Immature natural killer cell (primary cell): ENCODE measurements around the gene B4GALNT1. TPM values are rescaled to one million over a fixed set of nuclear protein-coding genes. Genes with fewer than 3 reads are reported as not detected.
"Not testable (repeated sequence)": the region's sequence is repeated elsewhere in the genome, so short reads cannot be mapped to it uniquely, and the experiment has no call there.

ENCODE experiments used
- DNase-seq, 3 donors: peaks; one replicate each; pipeline ENCODE4 v3.0.0; 2022; ENCODE audit warnings: mixed read lengths in 1 of 3
- H3K27ac Mint-ChIP-seq, 6 donors: one replicate each; pipeline ENCODE4 v1.8.0; 2020; ENCODE audit warnings: mixed read lengths in 6 of 6, mild to moderate bottlenecking in 5 of 6, inconsistent platforms in 4 of 6, moderate library complexity in 3 of 6
- H3K27me3 Mint-ChIP-seq, 3 donors: one replicate each; pipeline ENCODE4 v1.8.0; 2020 to 2021; ENCODE audit warnings: low read depth in 3 of 3, mild to moderate bottlenecking in 3 of 3, mixed read lengths in 3 of 3, moderate library complexity in 3 of 3, inconsistent platforms in 1 of 3
- H3K36me3 Mint-ChIP-seq, 3 donors: one replicate each; pipeline ENCODE4 v1.8.0; 2020; ENCODE audit warnings: mixed read lengths in 3 of 3, inconsistent platforms in 2 of 3, mild to moderate bottlenecking in 2 of 3
- H3K4me1 Mint-ChIP-seq, 2 donors: one replicate each; pipeline ENCODE4 v1.8.0; 2020; ENCODE audit warnings: inconsistent platforms in 2 of 2, mild to moderate bottlenecking in 2 of 2, mixed read lengths in 2 of 2, moderate library complexity in 1 of 2
- H3K4me3 Mint-ChIP-seq, 5 donors: one replicate each; pipeline ENCODE4 v1.8.0; 2020; ENCODE audit warnings: mild to moderate bottlenecking in 5 of 5, mixed read lengths in 5 of 5, inconsistent platforms in 3 of 5, moderate library complexity in 3 of 5
- H3K9me3 Mint-ChIP-seq, 6 donors: one replicate each; pipeline ENCODE4 v1.8.0; 2020; ENCODE audit warnings: mild to moderate bottlenecking in 6 of 6, mixed read lengths in 6 of 6, inconsistent platforms in 4 of 6, moderate library complexity in 3 of 6
- polyA plus RNA-seq, 3 donors: library from polyadenylated mRNA; unstranded; fragments of 300-500 nt; fragmentation: Illumina TruSeq; gene quantifications; one replicate each; pipeline ENCODE4 v1.2.3, GENCODE V29; 2021

B4GALNT1 gene
- polyA plus RNA-seq, 3 donors from 2014 or later: not detected

DNA sequence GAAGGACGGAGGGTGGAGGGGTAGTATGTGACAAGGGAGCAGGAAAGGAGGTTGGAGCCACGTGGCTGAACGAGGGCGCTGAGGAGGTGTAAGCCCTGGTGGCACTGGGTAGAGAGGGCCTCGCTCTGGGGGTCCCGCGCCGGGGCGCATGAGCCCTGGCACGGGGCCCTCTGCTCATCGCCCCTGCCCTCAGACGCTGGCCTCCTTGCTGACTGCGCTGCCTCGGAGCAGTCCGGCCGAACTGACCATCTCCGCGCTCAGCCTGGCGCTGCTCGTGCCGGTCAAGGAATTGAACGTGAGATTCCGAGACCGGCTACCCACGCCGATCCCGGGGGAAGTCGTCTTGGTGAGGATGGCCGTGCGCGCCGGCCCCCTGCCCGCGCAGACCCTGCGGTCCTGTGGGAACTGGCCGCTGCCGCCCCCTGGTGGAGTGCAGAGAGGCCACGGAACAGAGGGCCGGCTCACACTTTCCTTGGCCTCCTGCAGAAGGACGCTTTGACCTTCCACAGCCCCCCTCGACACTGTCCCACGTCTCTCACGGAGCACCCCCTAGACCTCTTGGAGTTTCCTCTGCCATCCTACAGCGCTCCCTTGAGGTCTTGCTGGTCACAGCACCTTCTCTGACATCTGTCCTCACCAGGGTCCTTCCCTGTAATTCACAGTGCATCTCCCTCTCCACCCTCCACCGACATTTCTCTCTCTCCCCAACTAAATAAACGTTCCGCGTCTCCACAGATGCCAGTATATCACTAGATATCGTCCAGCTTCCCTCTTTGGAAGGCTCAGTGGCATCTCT lies 11.3 kb downstream of the B4GALNT1 start:
- H3K4me1 Mint-ChIP-seq: peaks cover 30 to 33% of the 10 kb centered on the region in 2 donors
- H3K9me3 Mint-ChIP-seq: no peaks in the 10 kb centered on the region
- DNase-seq: peak; percentile 59 to 61 (median 60)
- peak overlapping the region; percentile 66 to 88 (median 83) for H3K4me3 Mint-ChIP-seq
- peaks cover 0 to 4% (median 0%) of the 10 kb centered on the region in 3 donors for H3K36me3 Mint-ChIP-seq
- peak overlapping the region in 2 of 6 donors; percentile 8 to 62 for H3K27ac Mint-ChIP-seq
- peaks cover 41 to 55% (median 45%) of the 10 kb centered on the region in 3 donors for H3K27me3 Mint-ChIP-seq

DNA sequence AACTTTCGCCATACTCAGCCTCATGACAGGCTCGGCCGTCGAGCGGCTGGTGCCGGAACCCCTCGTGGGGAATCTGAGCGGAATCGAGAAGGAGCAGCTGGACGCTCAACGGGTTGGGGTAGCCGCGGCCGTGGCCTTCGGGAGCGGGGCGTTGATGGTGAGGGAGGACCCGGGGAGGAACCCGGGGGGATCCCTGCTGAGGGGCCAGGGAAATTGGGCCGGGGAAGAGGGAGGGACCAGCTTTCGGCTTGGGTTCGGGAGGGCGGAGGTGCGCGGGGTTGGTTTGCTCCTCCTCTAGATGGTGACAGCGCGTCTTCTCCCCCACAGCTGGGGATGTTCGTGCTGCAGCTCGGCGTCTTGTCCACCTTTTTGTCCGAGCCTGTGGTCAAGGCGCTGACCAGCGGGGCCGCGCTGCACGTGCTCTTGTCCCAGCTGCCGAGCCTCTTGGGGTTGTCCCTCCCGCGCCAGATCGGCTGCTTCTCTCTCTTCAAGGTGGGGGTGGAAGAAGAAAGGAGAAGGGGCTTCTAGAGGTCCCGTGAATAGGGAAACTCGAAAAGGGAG lies 12.0 kb downstream of the B4GALNT1 start:
- Mint-ChIP-seq H3K9me3 (no peaks in the 10 kb centered on the region), H3K36me3 (peaks cover 0 to 4% (median 0%) of the 10 kb centered on the region in 3 donors), H3K27me3 (peaks cover 35 to 52% (median 42%) of the 10 kb centered on the region in 3 donors), H3K27ac (peak overlapping the region in 1 of 6 donors; percentile 8), H3K4me1 (peaks cover 30 to 33% of the 10 kb centered on the region in 2 donors), H3K4me3 (peak overlapping the region; percentile 66 to 88 (median 83))
- DNase-seq: no peak

DNA sequence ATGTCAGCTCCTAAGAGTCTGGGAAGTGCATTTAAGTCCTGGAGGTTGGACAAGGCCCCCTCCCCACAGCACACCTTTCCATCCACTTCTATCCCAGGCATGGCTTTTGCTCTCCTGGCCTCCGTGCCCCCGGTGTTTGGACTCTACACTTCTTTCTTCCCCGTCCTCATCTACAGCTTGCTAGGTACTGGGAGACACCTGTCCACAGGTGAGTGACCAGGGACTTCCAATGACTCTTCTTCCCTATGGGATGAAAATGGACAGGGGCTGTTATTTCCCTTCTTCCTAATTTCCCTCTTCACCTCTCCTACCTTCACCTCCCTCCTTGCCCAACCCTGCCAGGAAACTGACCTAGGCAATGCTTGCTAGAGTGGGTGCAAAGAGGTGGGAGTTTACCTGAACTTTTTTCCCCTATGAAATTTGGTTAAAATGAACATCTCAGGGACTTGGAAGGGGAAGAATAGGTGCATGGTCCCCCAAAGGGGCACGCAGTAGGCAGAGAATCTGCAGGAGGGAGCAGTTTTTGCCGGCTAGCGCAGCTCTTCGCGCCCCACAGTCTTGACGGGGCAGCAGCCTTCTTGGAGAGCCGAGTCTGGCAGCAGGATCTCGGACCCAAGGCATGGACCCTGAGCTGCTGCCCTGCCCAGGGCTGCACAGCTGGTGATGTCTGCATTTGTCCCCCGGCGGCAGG lies 12.6 kb downstream of the B4GALNT1 start:
- Mint-ChIP-seq H3K4me3 (peak overlapping the region; percentile 66 to 88 (median 83)), H3K27ac (peak overlapping the region in 2 of 6 donors; percentile 4 to 8), H3K36me3 (peaks cover 0 to 4% (median 0%) of the 10 kb centered on the region in 3 donors), H3K4me1 (peaks cover 30 to 33% of the 10 kb centered on the region in 2 donors), H3K9me3 (no peaks in the 10 kb centered on the region), H3K27me3 (peaks cover 33 to 50% (median 37%) of the 10 kb centered on the region in 3 donors)
- no peak for DNase-seq

DNA sequence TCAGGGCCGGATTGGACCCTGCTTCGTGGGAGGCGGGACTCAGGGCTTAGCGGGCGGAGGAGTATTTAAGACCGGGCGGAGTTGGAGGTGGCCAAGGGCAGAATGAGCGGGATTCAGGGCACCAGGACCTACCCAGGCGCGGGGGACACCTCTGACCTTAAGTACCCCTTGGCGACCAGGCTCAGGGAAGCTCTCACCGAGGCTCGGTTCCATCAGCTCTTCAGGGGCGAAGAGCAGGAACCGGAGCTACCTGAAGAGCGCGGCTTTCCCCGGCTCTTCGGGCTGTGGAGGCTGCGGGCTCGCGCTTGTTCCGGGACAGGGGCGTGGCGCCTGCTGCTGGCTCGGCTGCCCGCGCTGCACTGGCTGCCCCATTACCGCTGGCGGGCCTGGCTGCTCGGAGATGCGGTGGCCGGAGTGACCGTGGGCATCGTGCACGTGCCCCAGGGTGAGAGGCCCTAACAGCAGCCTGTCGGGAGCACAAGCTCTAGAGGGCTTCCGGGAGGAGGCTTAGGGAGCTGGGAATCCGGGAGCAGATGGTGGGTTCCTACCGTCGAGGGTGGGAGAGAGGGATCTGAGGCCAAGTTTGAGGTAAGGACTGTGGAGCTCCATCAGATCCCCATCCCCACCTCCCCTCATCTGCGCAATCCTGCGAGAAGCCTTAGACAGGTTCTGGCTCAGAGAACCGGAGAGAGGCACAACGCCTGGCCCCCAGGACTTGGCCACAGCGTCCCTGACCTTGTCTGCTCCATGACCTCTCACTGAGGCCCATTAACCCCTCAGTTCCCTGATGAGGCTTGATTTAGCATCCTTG lies 13.4 kb downstream of the B4GALNT1 start:
- peak overlapping the region in 4 of 5 donors; percentile 59 to 88 (median 68) for H3K4me3 Mint-ChIP-seq
- no peak overlapping the region for H3K27ac Mint-ChIP-seq
- no peaks in the 10 kb centered on the region for H3K9me3 Mint-ChIP-seq
- H3K4me1 Mint-ChIP-seq: peaks cover 30 to 33% of the 10 kb centered on the region in 2 donors
- no peak for DNase-seq
- H3K27me3 Mint-ChIP-seq: peaks cover 33 to 42% (median 33%) of the 10 kb centered on the region in 3 donors
- H3K36me3 Mint-ChIP-seq: peaks cover 0 to 4% (median 0%) of the 10 kb centered on the region in 3 donors

DNA sequence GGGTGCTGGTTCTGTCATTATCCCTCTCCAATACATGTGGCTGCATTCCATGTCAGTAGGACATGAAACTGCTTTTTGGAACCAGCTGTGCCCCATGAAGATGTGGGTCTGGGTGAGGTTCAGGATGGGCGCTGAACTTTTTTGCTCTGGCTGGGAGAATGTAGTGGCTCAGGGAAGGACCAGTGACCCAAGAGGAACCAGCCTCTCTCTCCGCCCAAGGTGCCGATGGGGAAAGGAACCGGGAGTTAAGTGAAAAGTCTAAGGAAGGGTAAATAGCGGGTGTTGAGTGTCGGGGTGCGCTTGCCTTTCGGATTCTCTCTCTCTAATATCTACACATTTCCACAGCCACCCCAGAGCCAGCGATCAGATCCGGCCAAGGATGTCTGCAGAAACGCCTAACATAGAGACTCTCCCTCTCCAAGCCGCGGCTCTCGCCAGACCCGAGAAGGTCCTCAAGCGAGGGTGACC lies 14.0 kb downstream of the B4GALNT1 start:
- no peak for DNase-seq
- Mint-ChIP-seq H3K27ac (no peak overlapping the region), H3K27me3 (peaks cover 28 to 36% (median 34%) of the 10 kb centered on the region in 3 donors), H3K36me3 (peaks cover 0 to under 1% (median 0%) of the 10 kb centered on the region in 3 donors), H3K4me1 (peaks cover 30 to 33% of the 10 kb centered on the region in 2 donors), H3K9me3 (no peaks in the 10 kb centered on the region), H3K4me3 (peak overlapping the region; percentile 49 to 77 (median 60))

- not testable (repeated sequence) for H3K9me3 Mint-ChIP-seq, H3K4me3 Mint-ChIP-seq, H3K27ac Mint-ChIP-seq, DNase-seq, H3K36me3 Mint-ChIP-seq
- H3K27me3 Mint-ChIP-seq: peaks cover 27 to 34% (median 34%) of the 10 kb centered on the region in 3 donors
- H3K4me1 Mint-ChIP-seq: peaks cover 30 to 33% of the 10 kb centered on the region in 2 donors
Observed at GRCh38 chr12:57618431-57618830, 14.6 kb downstream of the B4GALNT1 start.

GRCh38 chr12:57617942-57618341 lies 15.1 kb downstream of the B4GALNT1 start:
- Mint-ChIP-seq H3K4me1 (peaks cover 30 to 33% of the 10 kb centered on the region in 2 donors), H3K27ac (no peak overlapping the region), H3K9me3 (no peaks in the 10 kb centered on the region), H3K4me3 (no peak overlapping the region), H3K27me3 (peaks cover 24 to 34% (median 31%) of the 10 kb centered on the region in 3 donors), H3K36me3 (no peaks in the 10 kb centered on the region)
- DNase-seq: no peak

- Mint-ChIP-seq H3K36me3 (no peaks in the 10 kb centered on the region), H3K27ac (no peak overlapping the region), H3K27me3 (peaks cover 18 to 26% (median 24%) of the 10 kb centered on the region in 3 donors), H3K9me3 (no peaks in the 10 kb centered on the region), H3K4me3 (no peak overlapping the region), H3K4me1 (peaks cover 23 to 27% of the 10 kb centered on the region in 2 donors)
- DNase-seq: no peak
Observed at GRCh38 chr12:57616383-57617101, 16.5 kb downstream of the B4GALNT1 start.

GRCh38 chr12:57615637-57616036 lies 17.4 kb downstream of the B4GALNT1 start:
- Mint-ChIP-seq H3K27ac (no peak overlapping the region), H3K27me3 (peaks cover 12 to 21% (median 19%) of the 10 kb centered on the region in 3 donors), H3K4me1 (peaks cover 15 to 21% of the 10 kb centered on the region in 2 donors), H3K4me3 (no peak overlapping the region), H3K36me3 (no peaks in the 10 kb centered on the region), H3K9me3 (no peaks in the 10 kb centered on the region)
- no peak for DNase-seq

DNA sequence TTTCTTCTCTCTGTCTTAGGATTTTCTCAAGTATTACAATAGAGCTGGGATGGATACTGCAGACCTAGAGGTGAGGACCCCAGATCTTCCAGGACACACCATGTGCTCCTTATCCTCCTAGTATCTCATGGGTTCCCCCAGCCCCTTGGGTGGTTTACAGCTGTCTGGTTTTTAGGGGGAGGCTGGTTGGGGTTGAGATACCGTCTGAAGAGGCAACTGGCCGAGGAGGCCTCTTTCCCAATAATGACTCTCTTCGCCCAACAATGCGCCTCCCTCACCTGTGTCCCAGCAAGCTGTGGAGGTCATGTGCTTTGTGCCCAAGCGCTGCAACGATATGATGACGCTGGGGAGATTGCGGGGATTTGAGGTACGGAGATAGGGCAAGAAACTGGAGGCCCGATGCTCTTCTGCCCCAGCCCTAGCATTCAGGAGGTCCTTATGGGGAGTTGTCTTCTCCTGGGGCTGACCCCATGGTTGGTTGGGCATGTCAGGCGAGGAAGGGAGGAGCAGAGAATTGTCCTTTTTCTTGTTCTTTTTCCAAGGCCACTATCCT lies 18.0 kb downstream of the B4GALNT1 start:
- no peaks in the 10 kb centered on the region for H3K9me3 Mint-ChIP-seq
- no peak overlapping the region for H3K4me3 Mint-ChIP-seq
- H3K27ac Mint-ChIP-seq: peak overlapping the region in 1 of 6 donors; percentile 22
- peaks cover 15 to 20% of the 10 kb centered on the region in 2 donors for H3K4me1 Mint-ChIP-seq
- H3K27me3 Mint-ChIP-seq: peaks cover 9 to 18% (median 17%) of the 10 kb centered on the region in 3 donors
- DNase-seq: no peak
- H3K36me3 Mint-ChIP-seq: no peaks in the 10 kb centered on the region

DNA sequence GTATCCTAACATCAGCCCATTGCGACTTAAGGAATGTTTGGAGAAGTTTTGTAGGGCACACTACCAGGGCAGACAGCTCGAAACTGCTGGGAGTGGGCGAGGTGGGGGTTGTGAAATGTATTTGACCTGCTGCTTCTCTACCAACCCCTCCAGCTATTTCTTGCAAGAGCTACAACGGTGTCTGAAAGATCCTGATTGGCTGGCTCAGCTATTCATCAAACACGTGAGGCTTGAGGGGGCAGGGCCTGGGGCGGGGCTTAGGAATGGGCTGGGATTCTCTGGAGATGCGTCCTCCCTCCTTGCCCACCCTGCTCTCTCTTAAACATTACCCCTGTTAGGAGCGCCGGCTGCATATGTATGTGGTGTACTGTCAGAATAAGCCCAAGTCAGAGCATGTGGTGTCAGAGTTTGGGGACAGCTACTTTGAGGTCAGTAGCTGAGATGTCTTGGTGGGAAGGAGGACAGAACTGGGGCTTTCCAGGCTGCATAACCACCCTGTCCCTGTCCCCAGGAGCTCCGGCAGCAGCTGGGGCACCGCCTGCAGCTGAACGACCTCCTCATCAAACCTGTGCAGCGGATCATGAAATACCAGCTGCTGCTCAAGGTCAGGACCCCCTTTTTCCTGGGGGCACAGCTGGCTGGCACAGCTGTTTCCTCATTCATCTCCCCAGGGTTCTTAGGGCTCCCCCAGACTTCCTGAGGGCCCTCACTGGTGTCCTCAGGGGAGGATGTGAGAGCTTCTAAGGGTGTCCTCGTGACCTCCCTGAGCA lies 18.6 kb downstream of the B4GALNT1 start:
- H3K4me3 Mint-ChIP-seq: no peak overlapping the region
- no peak for DNase-seq
- H3K9me3 Mint-ChIP-seq: no peaks in the 10 kb centered on the region
- H3K4me1 Mint-ChIP-seq: peaks cover 12 to 17% of the 10 kb centered on the region in 2 donors
- no peak overlapping the region for H3K27ac Mint-ChIP-seq
- H3K27me3 Mint-ChIP-seq: peaks cover 9 to 20% (median 16%) of the 10 kb centered on the region in 3 donors
- H3K36me3 Mint-ChIP-seq: no peaks in the 10 kb centered on the region
